OCI-LY7 (cell line): ENCODE results near the gene KLK3. TPM values are rescaled to one million over a fixed set of nuclear protein-coding genes. Genes with fewer than 3 reads are reported as not detected.

Experiments
- BruUV-seq: library from RNA; stranded (reverse); fragments of 400-500 nt; replicated peaks from 2 replicates; lab custom pipeline; 2021; lab: Mats Ljungman, UMichigan
- CTCF ChIA-PET: fragments of 300-600 bp; sonication (Branson Sonifier 250); formaldehyde crosslinking; loops from one replicate; lab custom pipeline; 2022; ENCODE audit warnings: antibody characterized with exemption; ENCODE audit not compliant: unreplicated experiment; lab: Charles Lee
- POLR2A ChIA-PET: fragments of 300-600 bp; sonication (Branson Sonifier 250); formaldehyde crosslinking; loops from one replicate; lab custom pipeline; 2022; ENCODE audit warnings: antibody characterized with exemption; lab: Charles Lee
- DNase-seq: peaks from one replicate; pipeline ENCODE4 v3.0.0-alpha.2; 2015; ENCODE audit warnings: low spot score
- H2AFZ ChIP-seq: fragments of 200-600 bp; sonication (generic), shearing (Covaris generic); 2 replicates; pipeline ENCODE4 v1.6.1; 2014; ENCODE audit warnings: mild to moderate bottlenecking, antibody characterized with exemption, low read length, moderate library complexity
- H3K27ac ChIP-seq: fragments of 200-600 bp; sonication (generic); 2 replicates; pipeline ENCODE4 v1.5.1; 2014; ENCODE audit warnings: mixed run types, low read depth, mild to moderate bottlenecking, moderate library complexity, low read length, inconsistent platforms; ENCODE audit not compliant: poor library complexity, severe bottlenecking
- H3K36me3 ChIP-seq: fragments of 200-600 bp; sonication (generic); 2 replicates; pipeline ENCODE4 v1.6.1; 2014; ENCODE audit warnings: mild to moderate bottlenecking, antibody characterized with exemption, low read length, moderate library complexity, mixed read lengths; ENCODE audit not compliant: insufficient read depth
- H3K4me1 ChIP-seq: fragments of 200-600 bp; sonication (generic); 2 replicates; pipeline ENCODE4 v1.5.1; 2014; ENCODE audit warnings: mild to moderate bottlenecking, low read length; ENCODE audit not compliant: insufficient read depth, poor library complexity, severe bottlenecking
- H3K4me2 ChIP-seq: fragments of 200-600 bp; sonication (generic); 2 replicates; pipeline ENCODE4 v1.6.1; 2014; ENCODE audit warnings: mild to moderate bottlenecking, low read length
- H3K4me3 ChIP-seq: fragments of 200-600 bp; sonication (generic); 2 replicates; pipeline ENCODE4 v1.5.1; 2014; ENCODE audit warnings: mild to moderate bottlenecking, low read depth, low read length; ENCODE audit not compliant: poor library complexity, severe bottlenecking
- H3K79me2 ChIP-seq: fragments of 200-600 bp; sonication (generic); 2 replicates; pipeline ENCODE4 v1.6.1; 2016; ENCODE audit warnings: low read depth, mild to moderate bottlenecking, low read length, moderate library complexity, mixed read lengths; ENCODE audit not compliant: insufficient read depth
- H3K9me2 ChIP-seq: fragments of 200-600 bp; sonication (generic); 2 replicates; pipeline ENCODE4 v1.6.1; 2016; ENCODE audit warnings: mild to moderate bottlenecking, low read length, mixed read lengths; ENCODE audit not compliant: insufficient read depth
- H3K9me3 ChIP-seq: fragments of 200-600 bp; sonication (generic); 2 replicates; pipeline ENCODE4 v1.6.1; 2014; ENCODE audit warnings: mild to moderate bottlenecking, mixed run types, low read length, mixed read lengths
- H4K20me1 ChIP-seq: fragments of 200-600 bp; sonication (generic); 2 replicates; pipeline ENCODE4 v1.6.1; 2014; ENCODE audit warnings: mild to moderate bottlenecking, antibody characterized with exemption, low read length, moderate library complexity, mixed read lengths; ENCODE audit not compliant: insufficient read depth
- EZH2phosphoT487 ChIP-seq: fragments of 200-600 bp; sonication (generic); IDR thresholded peaks from 2 replicates; pipeline ENCODE4 v1.6.1; 2018; ENCODE audit warnings: low read depth, borderline replicate concordance, mild to moderate bottlenecking, mixed run types, antibody characterized with exemption, low read length, moderate library complexity, mixed read lengths
- intact Hi-C: fragments of 100-400 bp; cut with micrococcal nuclease; formaldehyde crosslinking; loops from one replicate; pipeline ENCODE4 v1.10.0; 2022; ENCODE audit not compliant: unreplicated experiment
- total RNA-seq, 2 experiments: library from RNA; depleted of rRNA in 1 of 2; stranded (reverse); fragments of >200 nt in 1 of 2; shearing (Covaris generic) in 1 of 2; gene quantifications; 2 replicates each; pipeline ENCODE4 v1.2.3, GENCODE V29; 2014 to 2022
- TF ChIP-seq, protein P1 (sequence below): fragments of 200-600 bp; sonication (generic); conservative IDR thresholded peaks from 2 replicates; pipeline ENCODE4 v1.5.1; 2014; ENCODE audit warnings: mild to moderate bottlenecking, antibody characterized with exemption, low read length, moderate library complexity, mixed read lengths

Gene KLK3
- total RNA-seq, 2 experiments from 2014 or later = not detected

- TF ChIP-seq, protein P1, sequence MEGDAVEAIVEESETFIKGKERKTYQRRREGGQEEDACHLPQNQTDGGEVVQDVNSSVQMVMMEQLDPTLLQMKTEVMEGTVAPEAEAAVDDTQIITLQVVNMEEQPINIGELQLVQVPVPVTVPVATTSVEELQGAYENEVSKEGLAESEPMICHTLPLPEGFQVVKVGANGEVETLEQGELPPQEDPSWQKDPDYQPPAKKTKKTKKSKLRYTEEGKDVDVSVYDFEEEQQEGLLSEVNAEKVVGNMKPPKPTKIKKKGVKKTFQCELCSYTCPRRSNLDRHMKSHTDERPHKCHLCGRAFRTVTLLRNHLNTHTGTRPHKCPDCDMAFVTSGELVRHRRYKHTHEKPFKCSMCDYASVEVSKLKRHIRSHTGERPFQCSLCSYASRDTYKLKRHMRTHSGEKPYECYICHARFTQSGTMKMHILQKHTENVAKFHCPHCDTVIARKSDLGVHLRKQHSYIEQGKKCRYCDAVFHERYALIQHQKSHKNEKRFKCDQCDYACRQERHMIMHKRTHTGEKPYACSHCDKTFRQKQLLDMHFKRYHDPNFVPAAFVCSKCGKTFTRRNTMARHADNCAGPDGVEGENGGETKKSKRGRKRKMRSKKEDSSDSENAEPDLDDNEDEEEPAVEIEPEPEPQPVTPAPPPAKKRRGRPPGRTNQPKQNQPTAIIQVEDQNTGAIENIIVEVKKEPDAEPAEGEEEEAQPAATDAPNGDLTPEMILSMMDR = no peak
- TF ChIP-seq EZH2phosphoT487 = no peak
- Histone ChIP-seq H4K20me1 (no peaks in the 10 kb centered on the region), H3K4me3 (peak overlapping the region; percentile 71), H3K4me2 (peak overlapping the region; percentile 83), H3K79me2 (no peaks in the 10 kb centered on the region), H3K9me2 (no peaks in the 10 kb centered on the region), H3K27ac (no peak overlapping the region), H3K4me1 (peaks cover 30% of the 10 kb centered on the region), H2AFZ (peak overlapping the region; percentile 95), H3K9me3 (no peaks in the 10 kb centered on the region), H3K36me3 (no peaks in the 10 kb centered on the region)
- BruUV-seq = no TSS peak
- ChIA-PET POLR2A (no interaction called here), CTCF (no interaction called here)
- peak; percentile 71 for DNase-seq
- intact Hi-C loops = loop anchor here (2.0 kb wide), 1 partner anchor 13 kb away; no protein-coding TSS in a partner anchor
Observed at GRCh38 chr19:50817941-50818858, 36.5 kb upstream of the KLK3 start.

GRCh38 chr19:50818859-50819472, 35.7 kb upstream of the KLK3 start:
- Histone ChIP-seq H2AFZ (no peak overlapping the region), H3K4me3 (no peak overlapping the region), H3K4me1 (peaks cover 30% of the 10 kb centered on the region), H3K79me2 (no peaks in the 10 kb centered on the region), H3K27ac (no peak overlapping the region), H4K20me1 (no peaks in the 10 kb centered on the region), H3K4me2 (peak overlapping the region; percentile 83), H3K9me3 (no peaks in the 10 kb centered on the region), H3K36me3 (no peaks in the 10 kb centered on the region), H3K9me2 (no peaks in the 10 kb centered on the region)
- ChIA-PET CTCF (no interaction called here), POLR2A (no interaction called here)
- intact Hi-C loops = loop anchor here (2.0 kb wide), 1 partner anchor 14 kb away; no protein-coding TSS in a partner anchor
- DNase-seq = peak; percentile 51
- no peak for TF ChIP-seq EZH2phosphoT487
- TF ChIP-seq, protein P1 = no peak
- no TSS peak for BruUV-seq
